Transverse colon (tissue), 4 donors: ENCODE measurements around the gene GALNT5. TPM values are rescaled to one million over a fixed set of nuclear protein-coding genes. Genes with fewer than 3 reads are reported as not detected.
A peak's percentile ranks its signal among the peaks of the same experiment; 100 is the strongest.

Source experiments
- DNase-seq: peaks from one replicate; pipeline ENCODE4 v3.0.0-alpha.2; 2019
- H3K27ac ChIP-seq, 4 donors: fragments of 200-600 bp; sonication (generic); 2 replicates each; pipeline ENCODE4 v1.5.1; 2016 to 2018; ENCODE audit warnings: inconsistent platforms in 4 of 4
- H3K27me3 ChIP-seq: fragments of 200-600 bp; sonication (generic); 2 replicates; pipeline ENCODE4 v1.5.1; 2017; ENCODE audit warnings: inconsistent platforms
- H3K36me3 ChIP-seq, 4 donors: fragments of 200-600 bp; sonication (generic); 2 replicates each; pipeline ENCODE4 v1.5.1; 2017 to 2019; ENCODE audit warnings: inconsistent platforms in 4 of 4
- H3K4me1 ChIP-seq, 4 donors: fragments of 200-600 bp; sonication (generic); 2 replicates each; pipeline ENCODE4 v1.5.1; 2017 to 2020; ENCODE audit warnings: inconsistent platforms in 4 of 4
- H3K4me3 ChIP-seq, 4 donors: fragments of 200-600 bp; sonication (generic); 1 replicate in 1 of 4; 2 replicates in 3 of 4; pipeline versions ENCODE4 v1.5.1 to v1.6.1; 2017 to 2019; ENCODE audit warnings: inconsistent platforms in 4 of 4
- H3K9me3 ChIP-seq, 2 donors: fragments of 200-600 bp; sonication (generic); 2 replicates each; pipeline ENCODE4 v1.5.1; 2017 to 2019; ENCODE audit warnings: inconsistent platforms in 2 of 2
- EP300 ChIP-seq: sonication (generic); formaldehyde crosslinking; IDR thresholded peaks from one replicate; pipeline ENCODE4 v1.6.1; 2017; ENCODE audit warnings: antibody characterized with exemption, low read depth
- POLR2A ChIP-seq: fragments of 450-650 bp; IDR thresholded peaks from one replicate; pipeline ENCODE4 v1.6.1; 2016; ENCODE audit warnings: antibody characterized with exemption, mild to moderate bottlenecking, moderate library complexity
- POLR2AphosphoS5 ChIP-seq, 3 donors: sonication (generic); formaldehyde crosslinking; IDR thresholded peaks; one replicate each; pipeline ENCODE4 v1.6.1; 2016; ENCODE audit warnings: antibody characterized with exemption in 3 of 3
- WGBS, 2 donors: methylation state at CpG; one replicate each; pipeline ENCODE4 v1.1.5; 2018; ENCODE audit warnings: low coverage in 1 of 2; 5-methylcytosine and 5-hydroxymethylcytosine counted together
- in situ Hi-C, 4 donors: fragments of 200-750 bp; cut with MboI; loops; one replicate each; pipeline versions ENCODE4 v1.15.0 to v1.15.1; 2017; ENCODE audit warnings: low sequenced_read_pairs in 3 of 4, low pct_ligation_motif_present in 1 of 4, low pct_unique_long_range_greater_than_20kb in 1 of 4
- intact Hi-C: fragments of 100-400 bp; cut with DNase I; formaldehyde crosslinking; loops from one replicate; pipeline ENCODE4 v1.15.1; 2023; ENCODE audit warnings: low total_unique reads
- total RNA-seq, 4 donors: library from RNA; depleted of rRNA; stranded (reverse); fragments of >200 nt; gene quantifications; one replicate each; pipeline ENCODE4 v1.1.0, GENCODE V29; 2016
- TF ChIP-seq, protein P1 (sequence below), 5 experiments: fragments of 200-600 bp in 3 of 5; fragments of 450-650 bp in 2 of 5; sonication (generic) in 3 of 5; IDR thresholded peaks; 1 replicate in 2 of 5; 2 replicates in 3 of 5; pipeline ENCODE4 v1.5.1; 2016 to 2017; ENCODE audit warnings: antibody characterized with exemption in 5 of 5, inconsistent platforms in 3 of 5, mild to moderate bottlenecking in 2 of 5, moderate library complexity in 1 of 5

The GALNT5 gene
- total RNA-seq, 4 donors from 2014 or later = 7.5 to 34.0 (median 14.0) TPM

DNA sequence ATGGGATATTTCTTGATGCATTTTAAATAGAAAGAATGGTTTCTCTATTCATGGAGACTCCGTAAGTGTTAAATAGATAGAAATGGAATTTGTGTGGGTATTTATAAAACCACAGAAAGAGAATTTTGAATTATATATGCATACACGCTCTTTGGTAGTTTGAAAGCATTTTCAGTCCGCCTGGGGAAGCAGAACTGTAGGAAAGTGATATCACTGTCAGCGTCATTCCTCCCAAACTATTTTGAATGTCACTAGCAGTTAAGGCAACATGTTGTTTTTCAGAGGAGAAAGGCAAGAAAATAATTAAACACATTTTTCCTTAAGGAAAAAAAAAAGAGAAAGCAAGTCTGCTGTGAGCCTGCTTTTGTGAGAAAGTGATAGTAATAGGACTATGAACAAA is 76.8 kb downstream of the GALNT5 start:
- Histone ChIP-seq H3K9me3 (no peaks in the 10 kb centered on the region), H3K4me3 (no peak overlapping the region), H3K27me3 (no peaks in the 10 kb centered on the region), H3K4me1 (peaks cover 0 to 16% (median 6%) of the 10 kb centered on the region in 4 donors), H3K36me3 (no peaks in the 10 kb centered on the region), H3K27ac (no peak overlapping the region)
- WGBS, 2 donors = 94 to 96% methylated on average over 4 of the region's 4 CpGs
- in situ Hi-C loops (loop anchor here in 3 of 4 donors (10.0 to 25.0 kb wide), 3 partner anchors 150 to 678 kb away; no protein-coding TSS in a partner anchor), intact Hi-C loops (no loop called here)
- DNase-seq = no peak
- no peak for TF ChIP-seq POLR2A
- no peak for TF ChIP-seq POLR2AphosphoS5 (IDR thresholded peaks at IDR 0.05)
- TF ChIP-seq EP300 = no peak
- TF ChIP-seq, protein P1, sequence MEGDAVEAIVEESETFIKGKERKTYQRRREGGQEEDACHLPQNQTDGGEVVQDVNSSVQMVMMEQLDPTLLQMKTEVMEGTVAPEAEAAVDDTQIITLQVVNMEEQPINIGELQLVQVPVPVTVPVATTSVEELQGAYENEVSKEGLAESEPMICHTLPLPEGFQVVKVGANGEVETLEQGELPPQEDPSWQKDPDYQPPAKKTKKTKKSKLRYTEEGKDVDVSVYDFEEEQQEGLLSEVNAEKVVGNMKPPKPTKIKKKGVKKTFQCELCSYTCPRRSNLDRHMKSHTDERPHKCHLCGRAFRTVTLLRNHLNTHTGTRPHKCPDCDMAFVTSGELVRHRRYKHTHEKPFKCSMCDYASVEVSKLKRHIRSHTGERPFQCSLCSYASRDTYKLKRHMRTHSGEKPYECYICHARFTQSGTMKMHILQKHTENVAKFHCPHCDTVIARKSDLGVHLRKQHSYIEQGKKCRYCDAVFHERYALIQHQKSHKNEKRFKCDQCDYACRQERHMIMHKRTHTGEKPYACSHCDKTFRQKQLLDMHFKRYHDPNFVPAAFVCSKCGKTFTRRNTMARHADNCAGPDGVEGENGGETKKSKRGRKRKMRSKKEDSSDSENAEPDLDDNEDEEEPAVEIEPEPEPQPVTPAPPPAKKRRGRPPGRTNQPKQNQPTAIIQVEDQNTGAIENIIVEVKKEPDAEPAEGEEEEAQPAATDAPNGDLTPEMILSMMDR (IDR thresholded peaks at IDR 0.05) = no peak

DNA sequence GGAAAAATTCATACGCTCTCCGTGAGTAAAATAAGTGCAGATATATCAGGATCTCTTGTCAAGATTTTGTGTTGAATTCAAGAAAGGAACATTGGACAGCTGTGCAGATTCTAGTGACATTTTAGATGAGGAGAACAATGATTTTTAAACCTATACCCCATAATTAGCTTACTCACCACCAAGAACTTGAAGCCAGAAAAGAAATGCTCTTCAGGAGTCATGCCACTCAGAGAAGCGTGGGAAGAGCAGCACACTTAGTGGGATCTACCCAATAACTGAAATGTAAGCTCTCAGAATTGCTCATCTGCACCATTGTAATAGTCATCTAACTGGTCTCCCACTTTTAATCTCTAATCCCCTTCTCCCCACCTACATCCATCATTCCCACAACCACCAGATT is 77.3 kb downstream of the GALNT5 start:
- H3K27ac ChIP-seq = no peak overlapping the region
- H3K9me3 ChIP-seq = no peaks in the 10 kb centered on the region
- intact Hi-C loops = no loop called here
- no peaks in the 10 kb centered on the region for H3K36me3 ChIP-seq
- H3K4me1 ChIP-seq = peaks cover 0 to 13% (median 5%) of the 10 kb centered on the region in 4 donors
- DNase-seq = no peak
- 92 to 96% methylated on average over 3 of the region's 3 CpGs for WGBS, 2 donors
- in situ Hi-C loops = loop anchor here in 3 of 4 donors (10.0 to 25.0 kb wide), 3 partner anchors 150 to 678 kb away; no protein-coding TSS in a partner anchor
- no peak overlapping the region for H3K4me3 ChIP-seq
- no peaks in the 10 kb centered on the region for H3K27me3 ChIP-seq
- TF ChIP-seq, protein P1 (IDR thresholded peaks at IDR 0.05) = no peak
- no peak for TF ChIP-seq POLR2A
- no peak for TF ChIP-seq EP300
- TF ChIP-seq POLR2AphosphoS5 (IDR thresholded peaks at IDR 0.05) = no peak

DNA sequence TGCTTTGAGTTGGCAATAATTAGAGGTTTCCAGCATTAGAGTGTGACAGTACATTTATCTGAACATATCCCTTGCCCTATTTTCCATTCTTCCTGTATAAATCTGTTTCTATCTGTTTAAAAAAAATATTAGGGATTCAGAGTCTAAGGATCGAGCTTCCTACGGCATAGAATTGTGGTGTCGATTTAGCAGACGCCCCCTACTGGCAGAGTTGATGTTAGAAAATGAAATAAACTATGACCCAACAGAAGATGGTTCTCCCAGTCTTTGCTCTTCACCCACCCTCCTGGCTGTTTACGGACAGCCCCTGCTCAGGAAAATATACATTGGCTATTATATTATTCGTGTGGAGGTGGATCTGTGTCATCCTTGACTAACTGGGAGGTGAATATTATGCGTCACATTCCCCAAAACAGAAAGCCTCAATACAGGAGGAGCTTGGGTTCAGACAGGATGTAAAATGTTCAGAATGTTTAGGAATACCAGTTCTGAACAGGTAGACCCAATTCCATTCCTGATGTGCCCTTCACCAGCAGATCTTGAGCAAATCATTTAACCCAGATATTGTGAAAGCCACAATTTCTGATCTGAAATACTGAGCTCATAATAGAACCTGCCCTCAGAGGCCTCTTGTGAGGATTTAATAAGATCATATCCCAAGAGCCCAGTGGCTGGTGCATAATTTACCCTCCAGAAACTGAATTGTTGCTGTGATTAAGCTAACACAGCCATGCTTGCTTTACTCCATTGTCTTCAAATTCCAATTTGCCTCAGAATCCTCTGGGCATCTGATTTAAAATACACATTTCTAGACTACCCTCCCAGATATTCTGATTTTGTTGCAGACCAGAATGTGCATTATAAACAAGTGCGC is 78.9 kb downstream of the GALNT5 start:
- H3K27ac ChIP-seq = no peak overlapping the region
- no peak overlapping the region for H3K4me3 ChIP-seq
- intact Hi-C loops (no loop called here), in situ Hi-C loops (loop anchor here in 3 of 4 donors (10.0 to 25.0 kb wide), 3 partner anchors 148 to 676 kb away; no protein-coding TSS in a partner anchor)
- H3K9me3 ChIP-seq = no peaks in the 10 kb centered on the region
- H3K27me3 ChIP-seq = no peaks in the 10 kb centered on the region
- WGBS, 2 donors = 38 to 39% methylated on average over 8 of the region's 8 CpGs
- H3K36me3 ChIP-seq = no peaks in the 10 kb centered on the region
- H3K4me1 ChIP-seq = no peaks in the 10 kb centered on the region
- peak; percentile 40 for DNase-seq
- TF ChIP-seq POLR2AphosphoS5 (IDR thresholded peaks at IDR 0.05) (no peak), POLR2A (no peak), EP300 (no peak)
- TF ChIP-seq, protein P1 (IDR thresholded peaks at IDR 0.05) = peak; percentile 58 to 78 (median 63)

DNA sequence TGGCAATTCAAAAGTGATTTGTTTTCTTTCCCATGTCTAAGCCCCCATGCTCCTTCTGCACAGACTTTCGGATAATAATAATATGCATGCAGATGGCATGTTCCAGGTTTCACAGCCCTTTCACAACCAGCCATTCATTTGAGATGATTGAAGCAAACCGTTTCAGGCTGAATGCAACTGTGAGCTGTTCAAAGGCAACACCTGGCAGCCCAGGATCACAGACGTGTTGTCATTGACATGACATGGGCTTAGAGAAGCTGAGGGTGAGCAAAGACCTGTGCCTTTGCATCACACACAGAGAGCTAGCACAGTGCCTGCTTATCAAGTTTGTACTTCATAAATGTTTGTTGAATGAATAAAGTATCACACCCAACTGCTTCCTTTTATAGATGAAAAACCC is 80.5 kb downstream of the GALNT5 start:
- 68 to 77% methylated on average over 2 to 3 of the region's 3 CpGs for WGBS, 2 donors
- DNase-seq = no peak
- H3K4me3 ChIP-seq = no peak overlapping the region
- intact Hi-C loops = no loop called here
- no peaks in the 10 kb centered on the region for H3K36me3 ChIP-seq
- in situ Hi-C loops = loop anchor here in 3 of 4 donors (10.0 to 25.0 kb wide), 3 partner anchors 147 to 674 kb away; no protein-coding TSS in a partner anchor
- H3K9me3 ChIP-seq = no peaks in the 10 kb centered on the region
- no peaks in the 10 kb centered on the region for H3K27me3 ChIP-seq
- no peaks in the 10 kb centered on the region for H3K4me1 ChIP-seq
- H3K27ac ChIP-seq = no peak overlapping the region
- TF ChIP-seq POLR2A (no peak), POLR2AphosphoS5 (IDR thresholded peaks at IDR 0.05) (no peak), EP300 (no peak)
- TF ChIP-seq, protein P1 (IDR thresholded peaks at IDR 0.05) = no peak
